Measurements from ENCODE around the gene ZNF275.

Gene ZNF275

DNA sequence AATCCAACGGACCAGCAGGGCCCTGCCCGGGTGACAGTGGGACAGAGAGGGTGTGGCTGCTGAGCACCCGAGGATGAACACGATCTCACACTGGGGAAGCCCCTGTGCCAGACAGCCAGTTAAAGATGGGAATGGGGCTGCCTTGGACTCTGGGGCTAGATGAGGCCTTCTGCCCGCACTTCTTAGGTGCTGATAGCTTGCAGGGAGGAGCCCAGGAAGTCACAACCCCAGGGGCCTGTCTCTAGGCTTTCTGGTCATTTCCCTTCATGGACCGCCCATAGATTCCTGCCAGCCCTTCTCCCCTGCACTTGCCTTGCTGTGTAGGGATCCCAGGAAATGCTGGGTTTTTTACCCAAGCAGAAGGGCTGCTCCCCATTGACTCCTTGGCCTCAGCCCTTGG is 6.2 kb downstream of the ZNF275 start:
- no peak for DNase-seq
- no peaks in the 10 kb centered on the region for H3K27me3 ChIP-seq
- H3K36me3 ChIP-seq = no peaks in the 10 kb centered on the region
- H3K4me3 ChIP-seq (ENCODE audit: low read depth, low read length) = no peak overlapping the region
- H3K4me1 ChIP-seq = no peaks in the 10 kb centered on the region
- no peaks in the 10 kb centered on the region for H3K9me3 ChIP-seq
- no peak for TF ChIP-seq CTCF (IDR thresholded peaks at IDR 0.05; ENCODE audit: low read depth, low read length)

- no peak overlapping the region for H3K4me3 ChIP-seq (ENCODE audit: low read depth, low read length)
- TF ChIP-seq CTCF (IDR thresholded peaks at IDR 0.05; ENCODE audit: low read depth, low read length) = no peak
- H3K36me3 ChIP-seq = no peaks in the 10 kb centered on the region; the same call in 1 of the 2 replicates
- H3K9me3 ChIP-seq = no peaks in the 10 kb centered on the region
- no peaks in the 10 kb centered on the region for H3K4me1 ChIP-seq
- no peak for DNase-seq
- H3K27me3 ChIP-seq = no peaks in the 10 kb centered on the region
Observed at GRCh38 chrX:153342762-153343558, 9.0 kb downstream of the ZNF275 start.

- H3K9me3 ChIP-seq = no peaks in the 10 kb centered on the region
- TF ChIP-seq CTCF (IDR thresholded peaks at IDR 0.05; ENCODE audit: low read depth, low read length) = no peak
- no peak for DNase-seq
- no peaks in the 10 kb centered on the region; the same call in none of the 2 replicates for H3K36me3 ChIP-seq
- no peaks in the 10 kb centered on the region for H3K27me3 ChIP-seq
- no peak overlapping the region for H3K4me3 ChIP-seq (ENCODE audit: low read depth, low read length)
- no peaks in the 10 kb centered on the region for H3K4me1 ChIP-seq
Observed at GRCh38 chrX:153343674-153344073, 9.7 kb downstream of the ZNF275 start.

- Histone ChIP-seq H3K36me3 (no peaks in the 10 kb centered on the region; the same call in none of the 2 replicates), H3K4me1 (no peaks in the 10 kb centered on the region), H3K4me3 (ENCODE audit: low read depth, low read length) (no peak overlapping the region), H3K27me3 (no peaks in the 10 kb centered on the region), H3K9me3 (no peaks in the 10 kb centered on the region)
- DNase-seq = no peak
- no peak for TF ChIP-seq CTCF (IDR thresholded peaks at IDR 0.05; ENCODE audit: low read depth, low read length)
Observed at GRCh38 chrX:153347530-153347929, 13.6 kb downstream of the ZNF275 start.

- Histone ChIP-seq H3K27me3 (no peaks in the 10 kb centered on the region), H3K4me1 (no peaks in the 10 kb centered on the region), H3K36me3 (no peaks in the 10 kb centered on the region; the same call in none of the 2 replicates), H3K4me3 (ENCODE audit: low read depth, low read length) (no peak overlapping the region), H3K9me3 (no peaks in the 10 kb centered on the region)
- no peak for DNase-seq
- no peak for TF ChIP-seq CTCF (IDR thresholded peaks at IDR 0.05; ENCODE audit: low read depth, low read length)
Observed at GRCh38 chrX:153348421-153348820, 14.5 kb downstream of the ZNF275 start.

GRCh38 chrX:153349952-153350351 is 16.0 kb downstream of the ZNF275 start:
- DNase-seq = no peak
- Histone ChIP-seq H3K36me3 (no peaks in the 10 kb centered on the region; the same call in none of the 2 replicates), H3K9me3 (no peaks in the 10 kb centered on the region), H3K4me1 (no peaks in the 10 kb centered on the region), H3K27me3 (no peaks in the 10 kb centered on the region), H3K4me3 (ENCODE audit: low read depth, low read length) (no peak overlapping the region)
- no peak for TF ChIP-seq CTCF (IDR thresholded peaks at IDR 0.05; ENCODE audit: low read depth, low read length)

Measured in BE2C (cell line).